ENCODE data around the gene CEMIP. TPM values are rescaled to one million over a fixed set of nuclear protein-coding genes. Genes with fewer than 3 reads are reported as not detected.

The CEMIP gene
- total RNA-seq, 2 donors from 2014 or later = 1.6 TPM; not detected in 1

DNA sequence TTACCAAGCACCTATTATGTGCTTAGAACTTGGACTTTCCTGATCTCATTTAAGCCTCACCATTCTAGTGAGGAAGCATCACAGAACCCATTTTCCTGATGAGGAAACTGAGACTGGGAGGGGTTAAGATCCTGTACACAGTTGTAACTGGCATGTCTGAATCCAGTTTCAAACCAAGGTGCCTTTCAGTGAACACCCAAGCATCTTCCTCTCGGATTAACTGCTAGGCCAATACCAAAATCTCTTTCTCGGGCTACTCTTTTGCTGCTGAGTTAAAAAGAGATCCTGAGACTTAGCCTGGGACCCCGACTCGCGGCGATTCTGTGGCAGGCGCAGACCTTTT lies 578 bp upstream of the CEMIP start:
- TF ChIP-seq, protein P1, sequence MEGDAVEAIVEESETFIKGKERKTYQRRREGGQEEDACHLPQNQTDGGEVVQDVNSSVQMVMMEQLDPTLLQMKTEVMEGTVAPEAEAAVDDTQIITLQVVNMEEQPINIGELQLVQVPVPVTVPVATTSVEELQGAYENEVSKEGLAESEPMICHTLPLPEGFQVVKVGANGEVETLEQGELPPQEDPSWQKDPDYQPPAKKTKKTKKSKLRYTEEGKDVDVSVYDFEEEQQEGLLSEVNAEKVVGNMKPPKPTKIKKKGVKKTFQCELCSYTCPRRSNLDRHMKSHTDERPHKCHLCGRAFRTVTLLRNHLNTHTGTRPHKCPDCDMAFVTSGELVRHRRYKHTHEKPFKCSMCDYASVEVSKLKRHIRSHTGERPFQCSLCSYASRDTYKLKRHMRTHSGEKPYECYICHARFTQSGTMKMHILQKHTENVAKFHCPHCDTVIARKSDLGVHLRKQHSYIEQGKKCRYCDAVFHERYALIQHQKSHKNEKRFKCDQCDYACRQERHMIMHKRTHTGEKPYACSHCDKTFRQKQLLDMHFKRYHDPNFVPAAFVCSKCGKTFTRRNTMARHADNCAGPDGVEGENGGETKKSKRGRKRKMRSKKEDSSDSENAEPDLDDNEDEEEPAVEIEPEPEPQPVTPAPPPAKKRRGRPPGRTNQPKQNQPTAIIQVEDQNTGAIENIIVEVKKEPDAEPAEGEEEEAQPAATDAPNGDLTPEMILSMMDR (IDR thresholded peaks at IDR 0.05) = no peak
- no peak for TF ChIP-seq POLR2A (IDR thresholded peaks at IDR 0.05)
- Histone ChIP-seq H3K27me3 (peaks cover 0 to 13% of the 10 kb centered on the region in 2 donors), H3K36me3 (replicated peaks in 1 of 2; ENCODE audit: insufficient read depth in 1 of 2, low read depth in 2 of 2) (no peaks in the 10 kb centered on the region), H3K4me3 (no peak overlapping the region), H3K4me1 (peaks cover 22% of the 10 kb centered on the region), H3K9me3 (no peaks in the 10 kb centered on the region), H3K27ac (no peak overlapping the region)
- DNase-seq (no peak), ATAC-seq (no peak)
- intact Hi-C loops (cut with DNase I) = no loop called here
- WGBS, 2 donors = 20% methylated on average over 7 of the region's 7 CpGs

DNA sequence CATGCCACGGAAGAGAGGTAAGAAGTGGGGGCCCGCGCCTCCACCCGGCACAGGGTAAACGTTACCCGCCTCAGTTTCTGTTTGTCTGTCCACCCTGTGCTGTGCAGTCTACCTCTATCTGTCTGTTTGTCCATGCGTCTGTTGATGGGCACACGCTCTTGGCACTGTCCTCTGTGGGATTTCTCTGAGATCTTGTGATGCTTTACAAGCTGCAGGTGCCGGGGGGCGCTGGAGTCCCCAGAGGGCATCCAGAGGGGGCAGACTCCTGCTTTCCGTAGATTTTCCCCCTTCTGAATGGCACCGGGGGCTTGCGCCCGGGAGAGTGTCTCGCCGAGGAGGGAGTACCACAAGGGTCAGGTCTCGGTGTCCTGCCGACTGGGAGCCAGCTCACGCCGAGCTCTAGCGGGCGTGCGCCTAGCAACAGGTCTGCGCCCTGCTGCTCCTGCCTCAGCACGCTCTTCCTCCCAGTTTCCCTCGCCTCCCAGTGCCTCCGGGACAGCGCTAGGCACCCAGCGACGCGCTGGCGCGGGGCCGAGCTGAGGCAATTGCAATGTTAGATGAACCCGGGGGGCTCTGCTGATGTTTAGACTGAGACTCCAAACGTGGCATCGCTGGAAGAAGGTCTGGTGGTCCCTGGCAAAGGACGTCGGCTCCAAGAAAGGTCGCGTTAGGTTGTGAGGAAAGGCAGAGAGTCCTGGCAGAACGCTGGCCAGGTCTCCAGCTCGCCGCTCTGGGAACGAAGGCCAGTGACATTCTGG lies 667 bp downstream of the CEMIP start:
- Histone ChIP-seq H3K4me3 (no peak overlapping the region), H3K27me3 (peaks cover 0 to 13% of the 10 kb centered on the region in 2 donors), H3K36me3 (replicated peaks in 1 of 2; ENCODE audit: insufficient read depth in 1 of 2, low read depth in 2 of 2) (no peaks in the 10 kb centered on the region), H3K9me3 (no peaks in the 10 kb centered on the region), H3K27ac (no peak overlapping the region), H3K4me1 (peaks cover 22% of the 10 kb centered on the region)
- intact Hi-C loops (cut with DNase I) = loop anchor here (5.0 kb wide), 1 partner anchor 218 kb away; no protein-coding TSS in a partner anchor
- 1 to 2% methylated on average over 15 to 45 of the region's 45 CpGs for WGBS, 2 donors
- no peak for ATAC-seq
- peak in 2 of 4 donors; percentile 25 to 31 for DNase-seq
- TF ChIP-seq, protein P1 (IDR thresholded peaks at IDR 0.05) = no peak
- TF ChIP-seq POLR2A (IDR thresholded peaks at IDR 0.05) = no peak

DNA sequence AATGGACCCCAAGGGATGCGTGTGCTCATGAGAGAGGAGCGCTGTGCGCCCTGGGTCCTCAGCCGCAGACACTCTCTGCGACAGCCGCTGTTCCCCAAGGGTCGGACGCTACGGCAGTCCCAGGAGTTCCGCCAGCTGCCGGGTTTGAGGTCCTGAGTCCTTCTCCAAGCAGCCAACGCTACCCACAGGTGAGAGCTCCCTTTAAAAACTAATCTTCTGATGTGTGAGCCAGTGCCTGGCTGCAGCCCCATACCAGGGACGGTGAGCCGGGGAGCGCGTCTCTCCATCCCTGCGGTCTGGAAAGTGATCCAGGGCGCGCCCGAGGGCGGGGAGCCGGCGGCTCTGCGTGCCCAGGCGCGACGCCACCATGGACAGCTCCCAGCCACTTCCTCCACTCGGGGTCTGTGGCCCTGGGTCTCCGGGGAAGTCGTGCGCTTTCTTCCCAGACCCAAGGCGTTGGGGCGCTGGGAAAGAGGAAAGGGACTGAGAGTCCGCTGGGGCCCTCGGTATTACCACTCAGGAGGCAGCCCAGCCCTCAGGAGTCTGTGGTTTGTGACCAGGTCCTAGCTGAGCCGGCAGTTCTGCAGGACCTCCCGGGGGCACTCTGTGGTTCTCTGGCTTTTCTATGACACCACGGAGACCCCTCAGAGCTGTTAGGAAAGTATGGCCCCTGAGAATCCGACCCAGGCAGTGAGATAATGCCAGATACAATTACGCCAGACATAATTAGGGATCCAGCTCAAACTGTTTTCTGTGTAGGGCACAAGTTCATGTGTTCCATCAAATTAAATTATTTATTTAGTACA lies 1.4 kb downstream of the CEMIP start:
- Histone ChIP-seq H3K4me3 (no peak overlapping the region), H3K27me3 (peaks cover 0 to 13% of the 10 kb centered on the region in 2 donors), H3K4me1 (peaks cover 22% of the 10 kb centered on the region), H3K36me3 (replicated peaks in 1 of 2; ENCODE audit: insufficient read depth in 1 of 2, low read depth in 2 of 2) (no peaks in the 10 kb centered on the region), H3K27ac (no peak overlapping the region), H3K9me3 (no peaks in the 10 kb centered on the region)
- intact Hi-C loops (cut with DNase I) = loop anchor here (5.0 kb wide), 1 partner anchor 218 kb away; no protein-coding TSS in a partner anchor
- WGBS, 2 donors = 6 to 34% methylated on average over 8 to 40 of the region's 40 CpGs
- TF ChIP-seq POLR2A (IDR thresholded peaks at IDR 0.05) = no peak
- TF ChIP-seq, protein P1 (IDR thresholded peaks at IDR 0.05) = no peak
- ATAC-seq (no peak), DNase-seq (peak; percentile 14 to 42 (median 26))

DNA sequence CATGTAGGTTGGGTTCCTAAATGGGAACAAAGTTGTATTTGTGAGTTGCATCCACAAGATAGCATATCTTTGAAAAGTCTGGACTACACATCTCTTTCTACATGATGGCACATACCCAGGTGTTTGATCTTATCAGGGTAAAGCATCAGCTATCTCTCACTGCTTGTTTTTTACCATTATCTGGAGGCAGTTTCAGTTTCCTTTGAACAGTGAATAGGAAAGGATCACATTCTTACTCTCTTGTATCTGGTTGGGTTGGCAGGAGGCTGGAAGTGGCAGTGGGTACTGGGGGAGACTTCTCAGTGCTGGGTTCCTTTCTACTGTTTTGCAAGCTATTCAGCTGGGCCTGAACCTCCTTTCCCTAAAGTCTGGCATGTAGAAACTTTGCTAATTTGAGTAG lies 4.1 kb downstream of the CEMIP start:
- Histone ChIP-seq H3K36me3 (replicated peaks in 1 of 2; ENCODE audit: insufficient read depth in 1 of 2, low read depth in 2 of 2) (no peaks in the 10 kb centered on the region), H3K9me3 (no peaks in the 10 kb centered on the region), H3K27ac (no peak overlapping the region), H3K4me1 (peaks cover 22% of the 10 kb centered on the region), H3K27me3 (peaks cover 0 to 13% of the 10 kb centered on the region in 2 donors), H3K4me3 (no peak overlapping the region)
- no peak for ATAC-seq
- DNase-seq = no peak
- TF ChIP-seq POLR2A (IDR thresholded peaks at IDR 0.05) = no peak
- TF ChIP-seq, protein P1 (IDR thresholded peaks at IDR 0.05) = no peak
- intact Hi-C loops (cut with DNase I) = loop anchor here (5.0 kb wide), 1 partner anchor 221 kb away; no protein-coding TSS in a partner anchor
